Left ventricle myocardium inferior (tissue), 1 donor: Measurements from ENCODE around the gene AGAP2. TPM values are rescaled to one million over a fixed set of nuclear protein-coding genes. Genes with fewer than 3 reads are reported as not detected.
A peak's percentile ranks its signal among the peaks of the same experiment; 100 is the strongest.

ENCODE experiments used
- DNase-seq: peaks from one replicate; pipeline ENCODE4 v3.0.0-alpha.2; 2020
- H3K27ac ChIP-seq: fragments of 200-600 bp; replicated peaks from 2 replicates; pipeline ENCODE4 v1.8.0; 2021
- H3K27me3 ChIP-seq: fragments of 200-600 bp; 2 replicates; pipeline ENCODE4 v1.8.0; 2021; ENCODE audit warnings: low read depth
- H3K36me3 ChIP-seq: fragments of 200-600 bp; 2 replicates; pipeline ENCODE4 v1.8.0; 2021
- H3K4me1 ChIP-seq: fragments of 200-600 bp; 2 replicates; pipeline ENCODE4 v1.8.0; 2021
- H3K4me3 ChIP-seq: fragments of 200-600 bp; 2 replicates; pipeline ENCODE4 v1.8.0; 2021; ENCODE audit warnings: mild to moderate bottlenecking, moderate library complexity
- H3K9me3 ChIP-seq: fragments of 200-600 bp; replicated peaks from 2 replicates; pipeline ENCODE4 v1.8.0; 2021
- CTCF ChIP-seq: fragments of 200-600 bp; IDR thresholded peaks from 2 replicates; pipeline ENCODE4 v1.8.0; 2021; ENCODE audit warnings: antibody characterized with exemption, mild to moderate bottlenecking, borderline replicate concordance
- intact Hi-C: fragments of 100-400 bp; cut with micrococcal nuclease; formaldehyde crosslinking; loops from one replicate; pipeline ENCODE4 v1.11.0; 2022
- total RNA-seq: library from RNA; stranded (reverse); fragmentation: NEBNext Ultra II Directional; extraction: Animal tissue kit (Norgen Biotek cat#: 25700); gene quantifications from one replicate; pipeline ENCODE4 v1.2.1, GENCODE V29; 2021
- donor health status: DM: no; HTN: yes; CAD: no; lungs with severe emphysema.

The AGAP2 gene
- total RNA-seq, 1 donor from 2014 or later = 6.5 TPM

GRCh38 chr12:57740656-57741412 is 2.3 kb upstream of the AGAP2 start:
- Histone ChIP-seq H3K36me3 (no peaks in the 10 kb centered on the region), H3K4me3 (peak overlapping the region; percentile 68), H3K4me1 (peaks cover 55% of the 10 kb centered on the region), H3K9me3 (no peaks in the 10 kb centered on the region), H3K27me3 (peaks cover 68% of the 10 kb centered on the region), H3K27ac (peak overlapping the region; percentile 77)
- intact Hi-C loops = no loop called here
- no peak for TF ChIP-seq CTCF
- DNase-seq = no peak

- Histone ChIP-seq H3K4me1 (peaks cover 55% of the 10 kb centered on the region), H3K4me3 (peak overlapping the region; percentile 68), H3K27ac (peak overlapping the region; percentile 77), H3K9me3 (no peaks in the 10 kb centered on the region), H3K27me3 (peaks cover 76% of the 10 kb centered on the region), H3K36me3 (no peaks in the 10 kb centered on the region)
- no peak for TF ChIP-seq CTCF
- no peak for DNase-seq
- intact Hi-C loops = no loop called here
Measured at GRCh38 chr12:57739914-57740538, 1.5 kb upstream of the AGAP2 start.

- no peak for DNase-seq
- H3K9me3 ChIP-seq = no peaks in the 10 kb centered on the region
- TF ChIP-seq CTCF = no peak
- peaks cover 82% of the 10 kb centered on the region for H3K27me3 ChIP-seq
- intact Hi-C loops = no loop called here
- H3K27ac ChIP-seq = peak overlapping the region; percentile 77
- peak overlapping the region; percentile 68 for H3K4me3 ChIP-seq
- H3K36me3 ChIP-seq = no peaks in the 10 kb centered on the region
- H3K4me1 ChIP-seq = peaks cover 50% of the 10 kb centered on the region
Measured at GRCh38 chr12:57739387-57739786, 845 bp upstream of the AGAP2 start.

GRCh38 chr12:57737467-57738460 is 778 bp downstream of the AGAP2 start:
- H3K36me3 ChIP-seq = no peaks in the 10 kb centered on the region
- intact Hi-C loops = no loop called here
- H3K4me3 ChIP-seq = peak overlapping the region; percentile 68
- no peaks in the 10 kb centered on the region for H3K9me3 ChIP-seq
- peaks cover 98% of the 10 kb centered on the region for H3K27me3 ChIP-seq
- TF ChIP-seq CTCF = peak; percentile 39
- peaks cover 47% of the 10 kb centered on the region for H3K4me1 ChIP-seq
- H3K27ac ChIP-seq = peak overlapping the region; percentile 77
- no peak for DNase-seq
